NCI-H1417 treated with DMSO at 0.1 percent for 48 hours (cell line): Measurements from ENCODE around the gene TDP2.
"Not testable (repeated sequence)": the region's sequence is repeated elsewhere in the genome, so short reads cannot be mapped to it uniquely, and the experiment has no call there.

ENCODE experiments used
- DNase-seq: peaks from one replicate; lab custom pipeline; 2025; lab: John Stamatoyannopoulos, UW

TDP2 gene

GRCh38 chr6:24680582-24680981, 13.9 kb upstream of the TDP2 start:
- DNase-seq = no peak

- DNase-seq = not testable (repeated sequence)
Measured at GRCh38 chr6:24678792-24679352, 12.2 kb upstream of the TDP2 start.

GRCh38 chr6:24673625-24674024, 6.9 kb upstream of the TDP2 start:
- DNase-seq = no peak

- no peak for DNase-seq
Measured at GRCh38 chr6:24672620-24673182, 6.0 kb upstream of the TDP2 start.

- DNase-seq = not testable (repeated sequence)
Measured at GRCh38 chr6:24671077-24671476, 4.4 kb upstream of the TDP2 start.

GRCh38 chr6:24670492-24670891, 3.8 kb upstream of the TDP2 start:
- not testable (repeated sequence) for DNase-seq

- DNase-seq = no peak
Measured at GRCh38 chr6:24668997-24669361, 2.3 kb upstream of the TDP2 start.

GRCh38 chr6:24668066-24668996, 1.6 kb upstream of the TDP2 start:
- DNase-seq = not testable (repeated sequence)

GRCh38 chr6:24667378-24667803, 692 bp upstream of the TDP2 start:
- no peak for DNase-seq

- no peak for DNase-seq
Measured at GRCh38 chr6:24666097-24666640, 530 bp downstream of the TDP2 start.

- DNase-seq = no peak
Measured at GRCh38 chr6:24664046-24664987, 2.4 kb downstream of the TDP2 start.

GRCh38 chr6:24663189-24663588, 3.5 kb downstream of the TDP2 start:
- DNase-seq = no peak

GRCh38 chr6:24662236-24662635, 4.5 kb downstream of the TDP2 start:
- DNase-seq = no peak

- DNase-seq = not testable (repeated sequence)
Measured at GRCh38 chr6:24661759-24662158, 4.9 kb downstream of the TDP2 start.

GRCh38 chr6:24660105-24660504, 6.6 kb downstream of the TDP2 start:
- no peak for DNase-seq

- DNase-seq = no peak
Measured at GRCh38 chr6:24659561-24659960, 7.1 kb downstream of the TDP2 start.

- no peak for DNase-seq
Measured at GRCh38 chr6:24658573-24659560, 7.8 kb downstream of the TDP2 start.

GRCh38 chr6:24655215-24655614, 11.5 kb downstream of the TDP2 start:
- DNase-seq = no peak

GRCh38 chr6:24650365-24650764, 16.3 kb downstream of the TDP2 start:
- no peak for DNase-seq

- DNase-seq = no peak
Measured at GRCh38 chr6:24649691-24650090, 17.0 kb downstream of the TDP2 start.
